Measurements from ENCODE around the gene THSD7A.

- TF ChIP-seq POLR2A (IDR thresholded peaks at IDR 0.05; ENCODE audit: low read depth, low read length) (no peak), POLR2AphosphoS5 (IDR thresholded peaks at IDR 0.05; ENCODE audit: low read depth, low read length) (no peak)
Observed at GRCh38 chr7:11848251-11848650, 16.3 kb upstream of the THSD7A start.

All from GM12892 (cell line).